Measurements from ENCODE around the gene NAA16. TPM values are rescaled to one million over a fixed set of nuclear protein-coding genes. Genes with fewer than 3 reads are reported as not detected.

The NAA16 gene
- total and polyA plus RNA-seq, 2 donors (not counting 1 experiment from before 2014, with no cell fraction given): 14.3 to 33.5 TPM

- H3K27me3 Mint-ChIP-seq: peaks cover 23% of the 10 kb centered on the region
- POLR2A ChIA-PET: no interaction called here
- no peaks in the 10 kb centered on the region for H4K20me1 ChIP-seq (ENCODE audit: control insufficient read depth, insufficient read depth, low read length, poor library complexity, severe bottlenecking)
- H2AFZ ChIP-seq (ENCODE audit: insufficient read depth, low read depth, low read length, poor library complexity, severe bottlenecking): no peak overlapping the region
- ATAC-seq (ENCODE audit: low read depth) (no peak), DNase-seq (no peak)
- intact Hi-C loops (cut with micrococcal nuclease): no loop called here
- no peaks in the 10 kb centered on the region for H3K36me3 ChIP-seq (replicated peaks in 1 of 2; ENCODE audit: control extremely low read depth in 1 of 2, control insufficient read depth in 1 of 2, extremely low read depth in 1 of 2, insufficient read depth in 2 of 2, low read length in 1 of 2)
- H3K4me1 ChIP-seq (ENCODE audit: control insufficient read depth in 2 of 2, insufficient read depth in 2 of 2, low read length in 2 of 2): no peaks in the 10 kb centered on the region
- no peaks in the 10 kb centered on the region for H3K27me3 ChIP-seq (replicated peaks in 1 of 4; ENCODE audit: control extremely low read depth in 1 of 4, control insufficient read depth in 3 of 4, insufficient read depth in 4 of 4, low read length in 3 of 4)
- TF ChIP-seq EZH2 (IDR thresholded peaks at IDR 0.05; ENCODE audit: borderline replicate concordance, insufficient read depth, low read depth, low read length, poor library complexity, severe bottlenecking) (no peak), CTCF (IDR thresholded peaks at IDR 0.05) (no peak)
- no peaks in the 10 kb centered on the region for H3K9me3 Mint-ChIP-seq (ENCODE audit: insufficient read depth)
- H3K4me1 Mint-ChIP-seq: no peaks in the 10 kb centered on the region
- no peak overlapping the region for H3K4me3 Mint-ChIP-seq
- no peak overlapping the region for H3K4me3 ChIP-seq (ENCODE audit: control extremely low read depth in 1 of 5, extremely low read depth in 1 of 5, insufficient read depth in 1 of 5, low read depth in 2 of 5, low read length in 4 of 5)
- no peak overlapping the region for H3K9ac ChIP-seq (ENCODE audit: low read length)
- no peak overlapping the region for H3K27ac ChIP-seq (ENCODE audit: low read length in 2 of 2)
- no peaks in the 10 kb centered on the region for H3K79me2 ChIP-seq (ENCODE audit: control insufficient read depth, insufficient read depth, low read length)
- H3K9me3 ChIP-seq (ENCODE audit: control extremely low read depth in 1 of 3, control insufficient read depth in 2 of 3, insufficient read depth in 1 of 3, low read length in 2 of 3): peaks cover 0 to 4% (median 0%) of the 10 kb centered on the region in 3 donors
- H3K27ac Mint-ChIP-seq: no peak overlapping the region
- H3K4me2 ChIP-seq (replicated peaks; ENCODE audit: low read depth, low read length, poor library complexity, severe bottlenecking): no peak overlapping the region
- CTCF ChIA-PET: interaction anchor here (1.0 kb wide), 1 partner anchor 244 kb away, joined by 4 read pairs; no protein-coding TSS in a partner anchor
These were observed 97.1 kb downstream of the NAA16 start for GRCh38 chr13:41408121-41408520.

DNA sequence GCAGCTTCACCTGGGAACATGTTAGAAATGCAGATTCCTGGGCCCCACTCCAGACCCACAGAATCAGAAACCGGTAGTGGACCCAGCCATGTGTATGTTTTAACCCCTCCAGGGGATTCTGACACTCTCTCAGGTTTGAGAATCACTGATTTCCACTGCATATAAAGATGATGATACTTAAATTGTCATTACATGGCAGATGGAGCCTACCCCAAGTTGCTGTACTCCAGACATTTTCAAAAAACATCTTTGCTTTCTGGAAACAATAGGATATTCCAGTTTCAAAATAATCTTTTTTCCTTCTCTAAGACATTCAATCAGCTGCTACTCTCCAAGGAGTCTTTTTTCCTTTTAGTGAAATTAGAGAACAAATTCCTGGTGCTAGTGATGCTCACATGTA is 97.7 kb downstream of the NAA16 start:
- ATAC-seq (ENCODE audit: low read depth): no peak
- no peak overlapping the region for H2AFZ ChIP-seq (ENCODE audit: insufficient read depth, low read depth, low read length, poor library complexity, severe bottlenecking)
- H3K4me3 Mint-ChIP-seq: no peak overlapping the region
- peaks cover 0 to under 1% (median 0%) of the 10 kb centered on the region in 3 donors for H3K9me3 ChIP-seq (ENCODE audit: control extremely low read depth in 1 of 3, control insufficient read depth in 2 of 3, insufficient read depth in 1 of 3, low read length in 2 of 3)
- no CpG with 5 or more reads among the region's 1 CpG for WGBS (ENCODE audit: insufficient coverage)
- H3K9me3 Mint-ChIP-seq (ENCODE audit: insufficient read depth): no peaks in the 10 kb centered on the region
- H3K27ac ChIP-seq (ENCODE audit: low read length in 2 of 2): no peak overlapping the region
- H3K27me3 Mint-ChIP-seq: peaks cover 23% of the 10 kb centered on the region
- no peak overlapping the region for H3K4me3 ChIP-seq (ENCODE audit: control extremely low read depth in 1 of 5, extremely low read depth in 1 of 5, insufficient read depth in 1 of 5, low read depth in 2 of 5, low read length in 4 of 5)
- H3K27ac Mint-ChIP-seq: no peak overlapping the region
- DNase-seq: no peak
- no peaks in the 10 kb centered on the region for H3K4me1 ChIP-seq (ENCODE audit: control insufficient read depth in 2 of 2, insufficient read depth in 2 of 2, low read length in 2 of 2)
- intact Hi-C loops (cut with micrococcal nuclease): no loop called here
- ChIA-PET POLR2A (no interaction called here), CTCF (interaction anchor here (0.7 to 1.0 kb wide), 2 partner anchors 244 kb away, joined by 3 to 4 read pairs; no protein-coding TSS in a partner anchor)
- H3K4me1 Mint-ChIP-seq: no peaks in the 10 kb centered on the region
- no peak overlapping the region for H3K9ac ChIP-seq (ENCODE audit: low read length)
- no peaks in the 10 kb centered on the region for H3K36me3 ChIP-seq (replicated peaks in 1 of 2; ENCODE audit: control extremely low read depth in 1 of 2, control insufficient read depth in 1 of 2, extremely low read depth in 1 of 2, insufficient read depth in 2 of 2, low read length in 1 of 2)
- TF ChIP-seq EZH2 (IDR thresholded peaks at IDR 0.05; ENCODE audit: borderline replicate concordance, insufficient read depth, low read depth, low read length, poor library complexity, severe bottlenecking): no peak
- no peak for TF ChIP-seq CTCF (IDR thresholded peaks at IDR 0.05)
- no peaks in the 10 kb centered on the region for H3K79me2 ChIP-seq (ENCODE audit: control insufficient read depth, insufficient read depth, low read length)
- H3K4me2 ChIP-seq (replicated peaks; ENCODE audit: low read depth, low read length, poor library complexity, severe bottlenecking): no peak overlapping the region
- H3K27me3 ChIP-seq (replicated peaks in 1 of 4; ENCODE audit: control extremely low read depth in 1 of 4, control insufficient read depth in 3 of 4, insufficient read depth in 4 of 4, low read length in 3 of 4): no peaks in the 10 kb centered on the region
- H4K20me1 ChIP-seq (ENCODE audit: control insufficient read depth, insufficient read depth, low read length, poor library complexity, severe bottlenecking): no peaks in the 10 kb centered on the region
